Heart left ventricle (tissue), 16 donors: ENCODE results near the gene MAP1LC3B. TPM values are rescaled to one million over a fixed set of nuclear protein-coding genes. Genes with fewer than 3 reads are reported as not detected.

Experiments used
- ATAC-seq, 4 donors: fragments of 200-7000 bp; cut with Tn5 transposase; one replicate each; pipeline ENCODE4 v1.9.1; 2020 to 2022; ENCODE audit warnings: moderate library complexity in 4 of 4, mild to moderate bottlenecking in 3 of 4, moderate number of reproducible peaks in 1 of 4
- DNase-seq, 5 donors: peaks; one replicate each; pipeline ENCODE4 v3.0.0-alpha.2; 2020
- H3K27ac ChIP-seq, 12 donors: fragments of 200-600 bp; sonication (generic) in 4 of 12; one replicate each; pipeline versions ENCODE4 v1.5.0 to v1.8.0; 2016 to 2022; ENCODE audit warnings: mild to moderate bottlenecking in 2 of 12
- H3K27me3 ChIP-seq, 9 donors: fragments of 200-600 bp; sonication (generic) in 2 of 9; one replicate each; pipeline versions ENCODE4 v1.5.1 to v1.8.0; 2016 to 2022; ENCODE audit warnings: mild to moderate bottlenecking in 3 of 9
- H3K36me3 ChIP-seq, 9 donors: fragments of 200-600 bp; sonication (generic) in 2 of 9; one replicate each; pipeline versions ENCODE4 v1.5.0 to v1.8.0; 2018 to 2022; ENCODE audit warnings: mild to moderate bottlenecking in 2 of 9
- H3K4me1 ChIP-seq, 12 donors: fragments of 200-600 bp; sonication (generic) in 4 of 12; one replicate each; pipeline versions ENCODE4 v1.5.0 to v1.8.0; 2016 to 2022; ENCODE audit warnings: mild to moderate bottlenecking in 3 of 12
- H3K4me3 ChIP-seq, 12 donors: fragments of 200-600 bp; sonication (generic) in 4 of 12; one replicate each; pipeline versions ENCODE4 v1.5.0 to v1.8.0; 2017 to 2022; ENCODE audit warnings: mild to moderate bottlenecking in 9 of 12, moderate library complexity in 4 of 12
- H3K9me3 ChIP-seq, 12 donors: fragments of 200-600 bp; sonication (generic) in 4 of 12; one replicate each; pipeline versions ENCODE4 v1.5.0 to v1.8.0; 2016 to 2022; ENCODE audit warnings: mild to moderate bottlenecking in 1 of 12
- POLR2A ChIP-seq, 2 donors: fragments of 450-650 bp; IDR thresholded peaks; one replicate each; pipeline ENCODE4 v1.6.1; 2017; ENCODE audit warnings: antibody characterized with exemption in 2 of 2, mild to moderate bottlenecking in 2 of 2, moderate library complexity in 2 of 2
- WGBS, 4 donors: extraction: QIAGEN DNeasy Blood & Tissue Kit in 2 of 4; methylation state at CpG; one replicate each; pipeline versions ENCODE4 v1.1.5 to v1.1.7; 2013 to 2018; 5-methylcytosine and 5-hydroxymethylcytosine counted together
- intact Hi-C, 10 donors: fragments of 100-400 bp; cut with DNase I; formaldehyde crosslinking; loops; one replicate each; pipeline versions ENCODE4 v1.11.1 to v1.14.2; 2022
- polyA plus RNA-seq, 2 donors: library from polyadenylated mRNA; stranded (reverse); fragments of 200-250 nt; gene quantifications; one replicate each; pipeline ENCODE4 v1.2.3, GENCODE V29; 2013
- total RNA-seq, 9 donors: library from RNA; depleted of rRNA in 2 of 9; stranded (reverse); fragments of >200 nt in 2 of 9; fragmentation: NEBNext Ultra II Directional in 3 of 9; extraction: Animal tissue kit (Norgen Biotek cat#: 25700) in 3 of 9; gene quantifications; one replicate each; pipeline versions ENCODE4 v1.1.0 to v1.2.4, GENCODE V29; 2016 to 2023
- TF ChIP-seq, protein P1 (sequence below), 12 donors: fragments of 200-600 bp; sonication (generic) in 4 of 12; IDR thresholded peaks; one replicate each; pipeline versions ENCODE4 v1.5.0 to v1.8.0; 2018 to 2022; ENCODE audit warnings: antibody characterized with exemption in 12 of 12, mild to moderate bottlenecking in 5 of 12
- donor health status: ischemic (EF 13 %, LVEDD 7.1; RV severe dilation, severe dysfunction).
- donor health status: healthy with polysubstance abuse.
- donor health status: DM: no; HTN: yes; CAD: no.
- donor health status: DM: no; HTN: no; CAD: no.
- donor health status: ischemic (EF 25% LVEDD 6.9; RV normal size, moderate dysfunction).
- donor health status: ischemic (EF 25% LVEDD 5.7; RV mildly dilated, moderate dysfunction).
- donor health status: healthy.
- donor health status: DM: yes; HTN: yes; CAD: no.
- donor health status: ischemic (EF 35%, LVEDD 5.7; RV mildly dilated, moderate dysfunction).
- donor health status: nonischemic (EF 11% LVEDD 7.7; RV severe dilation, severe dysfunction).
- donor health status: DM: yes; HTN: yes; CAD: no.
- donor health status: PGD.
- donor health status: ischemic (EF 29% LVEDD 5.4; RV normal size, mild dysfunction).
- donor health status: nonischemic (EF 23%, LVEDD 6.1; RV moderate dilation, normal function).

Gene MAP1LC3B
- total and polyA plus RNA-seq, 11 donors: 70.7 to 263 (median 116) TPM

DNA sequence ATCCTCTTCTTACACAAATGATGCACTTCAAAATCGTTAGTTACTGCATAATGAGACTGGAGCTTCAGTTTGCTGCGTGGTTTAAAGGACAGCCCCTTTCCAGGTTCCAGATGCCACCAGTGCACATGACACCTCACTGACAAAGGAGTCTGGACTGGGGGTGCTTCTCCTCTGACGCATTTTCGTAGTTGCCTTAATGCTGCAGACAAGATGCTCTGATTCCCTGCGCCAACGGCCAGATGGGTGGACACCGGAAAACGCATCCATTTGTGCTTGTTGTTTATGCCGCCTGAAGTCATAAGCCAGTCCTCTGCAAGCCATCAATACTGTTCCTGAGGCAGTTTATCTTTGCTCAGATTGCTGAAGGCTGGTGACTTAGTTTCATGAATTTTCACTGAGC lies 24.6 kb upstream of the MAP1LC3B start:
- TF ChIP-seq, protein P1, sequence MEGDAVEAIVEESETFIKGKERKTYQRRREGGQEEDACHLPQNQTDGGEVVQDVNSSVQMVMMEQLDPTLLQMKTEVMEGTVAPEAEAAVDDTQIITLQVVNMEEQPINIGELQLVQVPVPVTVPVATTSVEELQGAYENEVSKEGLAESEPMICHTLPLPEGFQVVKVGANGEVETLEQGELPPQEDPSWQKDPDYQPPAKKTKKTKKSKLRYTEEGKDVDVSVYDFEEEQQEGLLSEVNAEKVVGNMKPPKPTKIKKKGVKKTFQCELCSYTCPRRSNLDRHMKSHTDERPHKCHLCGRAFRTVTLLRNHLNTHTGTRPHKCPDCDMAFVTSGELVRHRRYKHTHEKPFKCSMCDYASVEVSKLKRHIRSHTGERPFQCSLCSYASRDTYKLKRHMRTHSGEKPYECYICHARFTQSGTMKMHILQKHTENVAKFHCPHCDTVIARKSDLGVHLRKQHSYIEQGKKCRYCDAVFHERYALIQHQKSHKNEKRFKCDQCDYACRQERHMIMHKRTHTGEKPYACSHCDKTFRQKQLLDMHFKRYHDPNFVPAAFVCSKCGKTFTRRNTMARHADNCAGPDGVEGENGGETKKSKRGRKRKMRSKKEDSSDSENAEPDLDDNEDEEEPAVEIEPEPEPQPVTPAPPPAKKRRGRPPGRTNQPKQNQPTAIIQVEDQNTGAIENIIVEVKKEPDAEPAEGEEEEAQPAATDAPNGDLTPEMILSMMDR (IDR thresholded peaks at IDR 0.05): no peak
- TF ChIP-seq POLR2A (IDR thresholded peaks at IDR 0.05): no peak
- no peak for ATAC-seq
- Histone ChIP-seq H3K36me3 (peaks cover 0 to 29% (median 7%) of the 10 kb centered on the region in 9 donors), H3K9me3 (no peaks in the 10 kb centered on the region), H3K27me3 (peaks cover 0 to 50% (median 0%) of the 10 kb centered on the region in 9 donors), H3K4me1 (peaks cover 6 to 96% (median 65%) of the 10 kb centered on the region in 12 donors), H3K4me3 (no peak overlapping the region), H3K27ac (peak overlapping the region in 7 of 12 donors; percentile 38 to 74 (median 47))
- intact Hi-C loops: no loop called here
- WGBS, 4 donors: 85 to 88% (median 86%) methylated on average over 9 of the region's 9 CpGs
- peak in 2 of 5 donors; percentile 7 to 8 for DNase-seq

DNA sequence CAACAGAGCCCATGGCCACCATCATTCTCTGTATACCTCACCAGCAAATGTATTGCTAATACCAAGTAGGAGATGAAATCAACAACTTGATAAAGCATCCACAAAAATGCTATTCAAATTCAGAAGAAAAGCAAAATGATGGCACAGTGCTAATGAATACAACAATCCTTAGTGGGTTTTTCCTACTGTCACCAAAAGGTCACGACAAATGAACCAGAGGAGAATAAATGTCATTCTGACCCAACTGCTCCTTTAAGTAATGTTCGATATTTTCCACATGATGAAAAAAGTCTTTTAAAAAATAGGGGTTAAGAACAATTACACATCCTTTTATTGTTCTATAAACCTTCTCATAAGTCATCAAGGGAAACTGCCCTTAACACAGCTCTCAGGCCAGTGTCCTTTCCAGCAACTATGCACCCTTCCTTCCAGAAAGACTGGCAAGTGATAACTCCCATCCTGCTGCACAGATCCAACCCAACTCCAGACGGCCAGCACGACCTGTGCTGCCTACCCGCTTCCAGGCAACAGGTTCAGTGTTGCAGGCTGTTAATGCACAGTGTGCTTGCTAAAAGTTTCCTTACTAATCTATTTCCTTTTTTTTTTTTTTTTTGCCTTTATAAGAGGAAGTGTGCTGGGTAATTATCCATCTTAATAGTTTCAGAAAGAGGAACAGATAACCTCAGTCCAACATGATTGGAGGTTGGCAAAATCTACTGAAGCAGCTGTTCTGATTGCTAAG lies 23.9 kb upstream of the MAP1LC3B start:
- peaks cover 6 to 95% (median 63%) of the 10 kb centered on the region in 12 donors for H3K4me1 ChIP-seq
- 26 to 42% (median 35%) methylated on average over 5 of the region's 5 CpGs for WGBS, 4 donors
- H3K9me3 ChIP-seq: no peaks in the 10 kb centered on the region
- DNase-seq (peak in 2 of 5 donors; percentile 36 to 52), ATAC-seq (peak; percentile 31 to 48 (median 42))
- peaks cover 0 to 50% (median 0%) of the 10 kb centered on the region in 9 donors for H3K27me3 ChIP-seq
- intact Hi-C loops: loop anchor here in 1 of 10 donors (2.0 kb wide), 1 partner anchor 23 kb away; no protein-coding TSS in a partner anchor
- no peak for TF ChIP-seq POLR2A (IDR thresholded peaks at IDR 0.05)
- TF ChIP-seq, protein P1 (IDR thresholded peaks at IDR 0.05): no peak
- peaks cover 0 to 27% (median 7%) of the 10 kb centered on the region in 9 donors for H3K36me3 ChIP-seq
- no peak overlapping the region for H3K4me3 ChIP-seq
- H3K27ac ChIP-seq: peak overlapping the region in 10 of 12 donors; percentile 9 to 74 (median 42)

DNA sequence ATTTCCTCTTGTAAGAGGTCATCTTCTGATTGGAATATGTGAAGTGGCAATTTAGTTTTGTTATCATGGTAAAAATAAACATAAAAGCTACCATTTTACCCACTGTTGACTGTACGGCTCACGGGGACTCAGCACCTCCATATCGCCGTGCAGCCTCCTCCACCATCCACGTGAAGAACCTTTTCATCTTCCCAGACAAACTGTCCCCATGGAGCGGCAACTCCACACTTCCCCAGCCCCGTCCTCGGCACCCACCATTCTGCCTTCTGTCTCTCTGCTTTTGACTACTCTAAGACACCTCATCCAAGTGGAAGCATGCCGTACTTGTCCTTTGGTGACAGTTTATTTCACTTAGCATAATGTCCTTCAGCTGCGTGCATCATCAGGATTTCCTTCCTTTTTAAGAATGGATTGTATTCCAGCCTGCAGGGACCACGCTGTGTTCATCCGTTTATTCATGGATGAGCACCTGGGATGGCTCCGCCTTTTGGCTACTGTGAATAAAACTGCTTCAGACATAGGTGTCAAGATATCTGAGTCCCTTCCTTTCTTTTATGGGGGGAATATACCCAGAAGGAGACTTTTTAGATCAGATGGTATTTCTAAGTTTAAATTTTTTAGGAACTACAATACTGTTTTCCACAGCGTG lies 22.9 kb upstream of the MAP1LC3B start:
- peaks cover 3 to 91% (median 57%) of the 10 kb centered on the region in 12 donors for H3K4me1 ChIP-seq
- DNase-seq: peak in 3 of 5 donors; percentile 13 to 25 (median 18)
- peaks cover 0 to 21% (median 7%) of the 10 kb centered on the region in 9 donors for H3K36me3 ChIP-seq
- peak overlapping the region in 8 of 12 donors; percentile 4 to 74 (median 42) for H3K27ac ChIP-seq
- intact Hi-C loops: loop anchor here in 1 of 10 donors (2.0 kb wide), 1 partner anchor 24 kb away; no protein-coding TSS in a partner anchor
- H3K27me3 ChIP-seq: peaks cover 0 to 52% (median 0%) of the 10 kb centered on the region in 9 donors
- peak in 1 of 4 donors; percentile 29 for ATAC-seq
- no peak overlapping the region for H3K4me3 ChIP-seq
- WGBS, 4 donors: 73 to 76% (median 75%) methylated on average over 14 of the region's 14 CpGs
- H3K9me3 ChIP-seq: no peaks in the 10 kb centered on the region
- TF ChIP-seq POLR2A (IDR thresholded peaks at IDR 0.05): no peak
- TF ChIP-seq, protein P1 (IDR thresholded peaks at IDR 0.05): no peak
